WTC11 (cell line): ENCODE data around the gene RTEL1. TPM values are rescaled to one million over a fixed set of nuclear protein-coding genes. Genes with fewer than 3 reads are reported as not detected.

Source experiments
- ATAC-seq: fragments of 200-7000 bp; cut with Tn5 transposase; 2 replicates; pipeline ENCODE4 v1.10.0; 2021; ENCODE audit warnings: mild to moderate bottlenecking, moderate library complexity
- CTCF ChIA-PET: fragments of 300-600 bp; sonication (Branson Sonifier 250); formaldehyde crosslinking; loops from one replicate; lab custom pipeline; 2021; ENCODE audit warnings: antibody characterized with exemption; lab: Charles Lee
- POLR2A ChIA-PET: fragments of 350-600 bp; sonication (Branson Sonifier 250); formaldehyde crosslinking; loops from one replicate; lab custom pipeline; 2021; ENCODE audit warnings: antibody characterized with exemption; lab: Charles Lee
- DNase-seq: peaks from one replicate; pipeline ENCODE4 v3.0.0; 2021; ENCODE audit warnings: low spot score
- H3K27ac Mint-ChIP-seq: 2 replicates; pipeline ENCODE4 v1.8.0; 2021; ENCODE audit warnings: mixed read lengths
- H3K27me3 Mint-ChIP-seq: 2 replicates; pipeline ENCODE4 v1.8.0; 2021; ENCODE audit warnings: low read depth, mild to moderate bottlenecking, moderate library complexity, mixed read lengths
- H3K36me3 Mint-ChIP-seq: 2 replicates; pipeline ENCODE4 v1.8.0; 2021; ENCODE audit warnings: mixed read lengths
- H3K4me1 Mint-ChIP-seq: 2 replicates; pipeline ENCODE4 v1.8.0; 2022; ENCODE audit warnings: mixed read lengths
- H3K4me3 Mint-ChIP-seq: 2 replicates; pipeline ENCODE4 v1.8.0; 2021; ENCODE audit warnings: mild to moderate bottlenecking, moderate library complexity, mixed read lengths
- H3K9me3 Mint-ChIP-seq: 2 replicates; pipeline ENCODE4 v1.8.0; 2021; ENCODE audit warnings: mixed read lengths
- ATF3 ChIP-seq: sonication (generic); formaldehyde crosslinking; conservative IDR thresholded peaks from 2 replicates; pipeline ENCODE4 v1.8.1; 2022; ENCODE audit warnings: mild to moderate bottlenecking, missing genetic modification reagents
- CDX4 ChIP-seq: fragments of 250-450 bp; sonication (Bioruptor Pico); IDR thresholded peaks from 2 replicates; pipeline ENCODE4 v1.9.0; 2021; ENCODE audit warnings: moderate library complexity, mild to moderate bottlenecking, inconsistent platforms, borderline replicate concordance
- CTCF ChIP-seq: fragments of 200-600 bp; IDR thresholded peaks from 2 replicates; pipeline ENCODE4 v1.8.0; 2022; ENCODE audit warnings: antibody characterized with exemption
- E2F5 ChIP-seq: sonication (generic); formaldehyde crosslinking; IDR thresholded peaks from 2 replicates; pipeline ENCODE4 v1.8.1; 2022; ENCODE audit warnings: mild to moderate bottlenecking, moderate library complexity, missing genetic modification reagents
- ETV6 ChIP-seq: sonication (generic); formaldehyde crosslinking; IDR thresholded peaks from 2 replicates; pipeline ENCODE4 v1.8.1; 2022; ENCODE audit warnings: mild to moderate bottlenecking, missing genetic modification reagents
- GTF2I ChIP-seq: fragments of 250-450 bp; sonication (Bioruptor Pico); conservative IDR thresholded peaks from 2 replicates; pipeline ENCODE4 v1.4.0; 2021; ENCODE audit warnings: mild to moderate bottlenecking
- MXD4 ChIP-seq: fragments of 250-450 bp; sonication (Bioruptor Pico); IDR thresholded peaks from 2 replicates; pipeline ENCODE4 v1.8.0; 2021; ENCODE audit warnings: mild to moderate bottlenecking, moderate library complexity, borderline replicate concordance
- MYBL2 ChIP-seq: sonication (generic); formaldehyde crosslinking; IDR thresholded peaks from 2 replicates; pipeline ENCODE4 v1.8.1; 2023; ENCODE audit warnings: mild to moderate bottlenecking, moderate library complexity, missing genetic modification reagents
- NFE2L1 ChIP-seq: sonication (generic); formaldehyde crosslinking; IDR thresholded peaks from 2 replicates; pipeline ENCODE4 v1.8.1; 2023; ENCODE audit warnings: missing genetic modification reagents
- NR1H2 ChIP-seq: sonication (generic); formaldehyde crosslinking; IDR thresholded peaks from 2 replicates; pipeline ENCODE4 v1.9.0; 2021; ENCODE audit warnings: mild to moderate bottlenecking, moderate library complexity, missing genetic modification reagents
- NR3C1 ChIP-seq: sonication (generic); formaldehyde crosslinking; conservative IDR thresholded peaks from 2 replicates; pipeline ENCODE4 v1.8.1; 2023; ENCODE audit warnings: low read depth, mild to moderate bottlenecking, missing genetic modification reagents
- OVOL2 ChIP-seq: fragments of 250-450 bp; sonication (Bioruptor Pico); IDR thresholded peaks from 2 replicates; pipeline ENCODE4 v1.9.0; 2021; ENCODE audit warnings: mild to moderate bottlenecking, borderline replicate concordance
- PRDM15 ChIP-seq: sonication (generic); formaldehyde crosslinking; IDR thresholded peaks from 2 replicates; pipeline ENCODE4 v1.8.0; 2022; ENCODE audit warnings: missing genetic modification reagents
- PREB ChIP-seq: sonication (generic); formaldehyde crosslinking; IDR thresholded peaks from 2 replicates; pipeline ENCODE4 v1.8.1; 2022; ENCODE audit warnings: mild to moderate bottlenecking, missing genetic modification reagents, moderate library complexity, borderline replicate concordance
- PRRX2 ChIP-seq: fragments of 250-450 bp; sonication (Bioruptor Pico); IDR thresholded peaks from 2 replicates; pipeline ENCODE4 v1.8.0; 2021; ENCODE audit warnings: mild to moderate bottlenecking
- RORB ChIP-seq: fragments of 250-450 bp; sonication (Bioruptor Pico); IDR thresholded peaks from 2 replicates; pipeline ENCODE4 v1.9.0; 2021; ENCODE audit warnings: mild to moderate bottlenecking
- TCF7 ChIP-seq: sonication (generic); formaldehyde crosslinking; IDR thresholded peaks from 2 replicates; pipeline ENCODE4 v1.8.0; 2022; ENCODE audit warnings: mild to moderate bottlenecking, low read depth, missing genetic modification reagents, moderate library complexity
- ZNF138 ChIP-seq: sonication (generic); formaldehyde crosslinking; conservative IDR thresholded peaks from 2 replicates; pipeline ENCODE4 v1.8.1; 2022; ENCODE audit warnings: mild to moderate bottlenecking, moderate library complexity, missing genetic modification reagents
- ZNF317 ChIP-seq: sonication (generic); formaldehyde crosslinking; IDR thresholded peaks from 2 replicates; pipeline ENCODE4 v1.8.1; 2023; ENCODE audit warnings: low read depth, mild to moderate bottlenecking, moderate library complexity, missing genetic modification reagents, borderline replicate concordance
- ZNF416 ChIP-seq: fragments of 250-450 bp; sonication (Bioruptor Pico); IDR thresholded peaks from 2 replicates; pipeline ENCODE4 v1.9.0; 2021; ENCODE audit warnings: mild to moderate bottlenecking, inconsistent platforms
- ZNF423 ChIP-seq: fragments of 250-450 bp; sonication (Bioruptor Pico); IDR thresholded peaks from 2 replicates; pipeline ENCODE4 v2.1.2; 2022; ENCODE audit warnings: mild to moderate bottlenecking, moderate library complexity
- ZNF671 ChIP-seq: fragments of 250-450 bp; sonication (Bioruptor Pico); IDR thresholded peaks from 2 replicates; pipeline ENCODE4 v1.8.0; 2021; ENCODE audit warnings: mild to moderate bottlenecking
- total RNA-seq: library from RNA; stranded (reverse); gene quantifications from 3 replicates; pipeline ENCODE4 v1.2.3, GENCODE V29; 2021

Gene RTEL1
- total RNA-seq, 1 experiment from 2014 or later = 44.9 TPM

- TF ChIP-seq MYBL2 (CRISPR knock-in tag) (no peak), ZNF671 (CRISPR knock-in tag) (no peak), NR1H2 (no peak), NFE2L1 (no peak), CDX4 (no peak), ZNF416 (no peak), NR3C1 (CRISPR knock-in tag) (no peak), ZNF138 (no peak), RORB (CRISPR knock-in tag) (no peak)
Measured at GRCh38 chr20:63741676-63742380, 83.7 kb downstream of the RTEL1 start (continued).

- Mint-ChIP-seq H3K4me1 (no peaks in the 10 kb centered on the region), H3K27me3 (no peaks in the 10 kb centered on the region), H3K36me3 (0 out of 2 replicates have a peak, but pooled peaks cover 3% of the 10 kb centered on the region), H3K4me3 (no peak overlapping the region), H3K27ac (no peak overlapping the region), H3K9me3 (no peaks in the 10 kb centered on the region)
- ATAC-seq = no peak
- ChIA-PET POLR2A (interaction anchor here (0.9 to 1.1 kb wide), 2 partner anchors 44 to 221 kb away, joined by 3 read pairs; no protein-coding TSS in a partner anchor), CTCF (interaction anchor here (0.6 to 2.1 kb wide), 5 partner anchors 9 to 231 kb away, joined by 3 to 33 read pairs (median 6); partner anchors contain the start of genes ARFRP1 and ZGPAT)
- no peak for DNase-seq
- TF ChIP-seq MYBL2 (CRISPR knock-in tag) = no peak
- no peak for TF ChIP-seq ZNF138
Measured at GRCh38 chr20:63742381-63743024, 84.4 kb downstream of the RTEL1 start.

GRCh38 chr20:63743210-63743970, 85.3 kb downstream of the RTEL1 start:
- 0 out of 2 replicates have a peak, but pooled peaks cover 3% of the 10 kb centered on the region for H3K36me3 Mint-ChIP-seq
- no peaks in the 10 kb centered on the region for H3K9me3 Mint-ChIP-seq
- CTCF ChIA-PET = interaction anchor here (0.6 to 1.8 kb wide), 2 partner anchors 35 to 43 kb away, joined by 3 to 7 read pairs; partner anchors contain the start of genes ARFRP1 and ZGPAT
- TF ChIP-seq TCF7 (CRISPR knock-in tag) = no peak
- TF ChIP-seq MXD4 = no peak
- no peak for TF ChIP-seq ZNF423
- TF ChIP-seq ZNF317 (CRISPR knock-in tag) = no peak
- no peak for TF ChIP-seq ZNF671 (CRISPR knock-in tag)
- TF ChIP-seq ETV6 (CRISPR knock-in tag) = no peak
- no peak for TF ChIP-seq CTCF
- no peak for TF ChIP-seq E2F5 (CRISPR knock-in tag)
- TF ChIP-seq NFE2L1 = no peak
- TF ChIP-seq ATF3 (CRISPR knock-in tag) = no peak
- TF ChIP-seq PRDM15 (CRISPR knock-in tag) = no peak
- no peak for TF ChIP-seq PREB
- no peak for TF ChIP-seq OVOL2
- TF ChIP-seq PRRX2 (CRISPR knock-in tag) = no peak
- TF ChIP-seq GTF2I (CRISPR knock-in tag) = no peak

More at GRCh38 chr20:63743210-63743970, 85.3 kb downstream of the RTEL1 start:
- H3K4me3 Mint-ChIP-seq = no peak overlapping the region
- H3K4me1 Mint-ChIP-seq = no peaks in the 10 kb centered on the region
- no peaks in the 10 kb centered on the region for H3K27me3 Mint-ChIP-seq
- ATAC-seq (no peak), DNase-seq (no peak)
- POLR2A ChIA-PET = no interaction called here
- no peak overlapping the region for H3K27ac Mint-ChIP-seq
